Measurements from ENCODE around the gene F10. TPM values are rescaled to one million over a fixed set of nuclear protein-coding genes. Genes with fewer than 3 reads are reported as not detected.

Gene F10
- total RNA-seq, 1 experiment from 2014 or later: not detected

DNA sequence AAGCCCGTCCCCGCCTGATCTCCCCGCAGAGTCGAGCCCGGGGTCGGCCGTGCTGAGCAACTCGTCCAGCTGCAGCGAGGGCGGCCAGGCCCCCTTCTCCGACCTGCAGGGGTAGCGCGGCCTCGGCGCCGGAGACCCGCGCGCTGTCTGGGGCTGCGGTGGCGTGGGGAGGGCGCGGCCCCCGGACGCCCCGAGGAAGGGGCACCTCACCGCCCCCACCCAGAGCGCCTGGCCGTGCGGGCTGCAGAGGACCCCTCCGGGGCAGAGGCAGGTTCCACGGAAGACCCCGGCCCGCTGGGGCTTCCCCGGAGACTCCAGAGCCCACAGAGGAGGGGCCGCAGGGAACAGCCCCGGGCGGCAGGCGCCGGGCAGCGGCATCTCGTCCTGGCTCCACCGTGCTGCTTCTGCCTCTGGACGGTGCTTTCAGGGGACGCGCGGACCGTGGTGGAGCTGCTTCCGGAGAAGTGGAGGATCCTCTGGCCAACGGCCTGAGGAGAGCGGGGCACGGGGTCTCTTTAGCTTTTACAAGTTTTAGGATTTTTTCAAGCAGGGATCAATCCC, 25.8 kb upstream of the F10 start:
- TF ChIP-seq, protein P1, sequence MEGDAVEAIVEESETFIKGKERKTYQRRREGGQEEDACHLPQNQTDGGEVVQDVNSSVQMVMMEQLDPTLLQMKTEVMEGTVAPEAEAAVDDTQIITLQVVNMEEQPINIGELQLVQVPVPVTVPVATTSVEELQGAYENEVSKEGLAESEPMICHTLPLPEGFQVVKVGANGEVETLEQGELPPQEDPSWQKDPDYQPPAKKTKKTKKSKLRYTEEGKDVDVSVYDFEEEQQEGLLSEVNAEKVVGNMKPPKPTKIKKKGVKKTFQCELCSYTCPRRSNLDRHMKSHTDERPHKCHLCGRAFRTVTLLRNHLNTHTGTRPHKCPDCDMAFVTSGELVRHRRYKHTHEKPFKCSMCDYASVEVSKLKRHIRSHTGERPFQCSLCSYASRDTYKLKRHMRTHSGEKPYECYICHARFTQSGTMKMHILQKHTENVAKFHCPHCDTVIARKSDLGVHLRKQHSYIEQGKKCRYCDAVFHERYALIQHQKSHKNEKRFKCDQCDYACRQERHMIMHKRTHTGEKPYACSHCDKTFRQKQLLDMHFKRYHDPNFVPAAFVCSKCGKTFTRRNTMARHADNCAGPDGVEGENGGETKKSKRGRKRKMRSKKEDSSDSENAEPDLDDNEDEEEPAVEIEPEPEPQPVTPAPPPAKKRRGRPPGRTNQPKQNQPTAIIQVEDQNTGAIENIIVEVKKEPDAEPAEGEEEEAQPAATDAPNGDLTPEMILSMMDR (conservative IDR thresholded peaks at IDR 0.05): no peak
- TF ChIP-seq EZH2 (IDR thresholded peaks at IDR 0.05; ENCODE audit: low read depth): no peak
- Histone ChIP-seq H3K79me2 (ENCODE audit: low read depth) (no peaks in the 10 kb centered on the region), H3K4me3 (no peak overlapping the region), H4K20me1 (ENCODE audit: insufficient read depth) (no peaks in the 10 kb centered on the region), H3F3A (ENCODE audit: insufficient read depth, low read depth) (no peaks in the 10 kb centered on the region; the same call in 1 of the 2 replicates), H3K4me2 (no peak overlapping the region), H2AFZ (no peak overlapping the region), H3K27ac (no peak overlapping the region), H3K9me2 (ENCODE audit: insufficient read depth) (no peaks in the 10 kb centered on the region), H3K27me3 (ENCODE audit: insufficient read depth, low read depth) (no peaks in the 10 kb centered on the region), H3K36me3 (ENCODE audit: low read depth) (no peaks in the 10 kb centered on the region), H3K9me3 (ENCODE audit: insufficient read depth, low read depth) (no peaks in the 10 kb centered on the region), H3K4me1 (replicated peaks; ENCODE audit: insufficient read depth) (no peaks in the 10 kb centered on the region)
- intact Hi-C loops (cut with micrococcal nuclease; ENCODE audit: unreplicated experiment): no loop called here
- BruUV-seq (replicated peaks): no TSS peak
- POLR2A ChIA-PET (ENCODE audit: unreplicated experiment): no interaction called here
- no peak for DNase-seq
- CTCF ChIA-PET: no interaction called here

DNA sequence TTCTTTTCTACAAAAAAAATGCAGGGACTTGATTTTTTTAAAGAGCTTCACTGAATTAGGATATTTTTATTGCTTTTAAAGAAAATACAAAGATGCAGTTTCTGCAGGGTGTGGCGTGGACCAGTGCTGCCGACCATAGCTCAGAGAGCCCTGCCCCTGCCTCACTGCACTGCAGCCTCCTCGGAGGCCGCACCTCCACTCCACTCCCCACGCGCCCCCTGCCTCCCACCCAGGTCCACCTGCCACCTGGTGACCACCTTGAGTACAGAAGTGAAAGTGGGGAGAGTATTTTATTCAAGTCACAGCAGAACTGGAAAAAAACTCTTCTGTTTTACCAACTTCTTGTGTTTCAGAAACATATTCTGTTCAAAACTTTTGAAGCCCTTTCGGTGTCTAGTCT, 24.9 kb upstream of the F10 start:
- TF ChIP-seq, protein P1 (conservative IDR thresholded peaks at IDR 0.05): no peak
- no peak for TF ChIP-seq EZH2 (IDR thresholded peaks at IDR 0.05; ENCODE audit: low read depth)
- Histone ChIP-seq H2AFZ (no peak overlapping the region), H3F3A (ENCODE audit: insufficient read depth, low read depth) (no peaks in the 10 kb centered on the region; the same call in 1 of the 2 replicates), H3K4me3 (no peak overlapping the region), H3K27ac (no peak overlapping the region), H3K9me2 (ENCODE audit: insufficient read depth) (no peaks in the 10 kb centered on the region), H3K79me2 (ENCODE audit: low read depth) (no peaks in the 10 kb centered on the region), H3K4me1 (replicated peaks; ENCODE audit: insufficient read depth) (no peaks in the 10 kb centered on the region), H3K9me3 (ENCODE audit: insufficient read depth, low read depth) (no peaks in the 10 kb centered on the region), H4K20me1 (ENCODE audit: insufficient read depth) (no peaks in the 10 kb centered on the region), H3K4me2 (no peak overlapping the region), H3K27me3 (ENCODE audit: insufficient read depth, low read depth) (no peaks in the 10 kb centered on the region), H3K36me3 (ENCODE audit: low read depth) (no peaks in the 10 kb centered on the region)
- CTCF ChIA-PET: no interaction called here
- intact Hi-C loops (cut with micrococcal nuclease; ENCODE audit: unreplicated experiment): no loop called here
- no TSS peak for BruUV-seq (replicated peaks)
- POLR2A ChIA-PET (ENCODE audit: unreplicated experiment): no interaction called here
- no peak for DNase-seq

DNA sequence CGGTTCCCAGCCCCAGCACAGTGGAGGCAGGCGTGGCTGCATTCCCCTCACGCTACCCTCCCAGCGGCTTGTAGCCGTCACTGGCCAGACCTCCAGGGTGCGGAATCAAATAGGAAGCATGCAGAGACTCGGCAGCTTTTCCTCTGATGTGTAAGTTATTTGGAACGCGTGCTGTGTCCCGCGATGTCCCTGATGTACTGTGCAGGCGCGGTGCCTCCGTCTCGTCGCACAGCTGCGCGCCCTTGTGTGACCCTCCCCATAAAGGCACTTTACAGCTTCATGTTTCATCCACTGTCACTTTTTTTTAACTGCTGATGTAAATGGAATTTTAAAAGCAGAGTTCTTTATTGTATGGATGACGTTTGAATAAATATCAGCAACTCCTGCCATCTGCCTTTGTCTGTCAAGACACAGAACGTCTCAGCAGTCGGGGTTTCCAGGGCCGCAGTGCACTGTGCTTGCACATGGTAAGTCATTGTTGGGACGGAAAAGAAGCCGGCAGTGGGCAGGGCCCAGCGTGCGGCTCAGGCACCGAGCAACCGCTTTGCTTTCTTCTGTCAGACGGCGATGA, 24.4 kb upstream of the F10 start:
- no peaks in the 10 kb centered on the region for H3K27me3 ChIP-seq (ENCODE audit: insufficient read depth, low read depth)
- DNase-seq: no peak
- no peak for TF ChIP-seq EZH2 (IDR thresholded peaks at IDR 0.05; ENCODE audit: low read depth)
- TF ChIP-seq, protein P1 (conservative IDR thresholded peaks at IDR 0.05): no peak
- intact Hi-C loops (cut with micrococcal nuclease; ENCODE audit: unreplicated experiment): no loop called here
- no peaks in the 10 kb centered on the region for H3K79me2 ChIP-seq (ENCODE audit: low read depth)
- H3K27ac ChIP-seq: no peak overlapping the region
- H4K20me1 ChIP-seq (ENCODE audit: insufficient read depth): no peaks in the 10 kb centered on the region
- no peaks in the 10 kb centered on the region for H3K9me3 ChIP-seq (ENCODE audit: insufficient read depth, low read depth)
- H3K4me1 ChIP-seq (replicated peaks; ENCODE audit: insufficient read depth): no peaks in the 10 kb centered on the region
- H3K9me2 ChIP-seq (ENCODE audit: insufficient read depth): no peaks in the 10 kb centered on the region
- no peak overlapping the region for H2AFZ ChIP-seq
- ChIA-PET POLR2A (ENCODE audit: unreplicated experiment) (no interaction called here), CTCF (no interaction called here)
- no TSS peak for BruUV-seq (replicated peaks)
- no peaks in the 10 kb centered on the region; the same call in 1 of the 2 replicates for H3F3A ChIP-seq (ENCODE audit: insufficient read depth, low read depth)
- H3K36me3 ChIP-seq (ENCODE audit: low read depth): no peaks in the 10 kb centered on the region
- H3K4me2 ChIP-seq: no peak overlapping the region
- no peak overlapping the region for H3K4me3 ChIP-seq

Data from PC-9 (cell line).